Panc1 (cell line): ENCODE data around the gene UPK2. TPM values are rescaled to one million over a fixed set of nuclear protein-coding genes. Genes with fewer than 3 reads are reported as not detected.

ENCODE experiments used
- ATAC-seq: fragments of 200-7000 bp; cut with Tn5 transposase; 2 replicates; pipeline ENCODE4 v1.9.1; 2020; ENCODE audit warnings: mild to moderate bottlenecking, moderate library complexity
- BruUV-seq: library from RNA; stranded (reverse); fragments of 400-500 nt; replicated peaks from 2 replicates; lab custom pipeline; 2021; lab: Mats Ljungman, UMichigan
- CTCF ChIA-PET: fragments of 300-600 bp; sonication (Branson Sonifier 250); formaldehyde crosslinking; loops from one replicate; lab custom pipeline; 2022; ENCODE audit warnings: antibody characterized with exemption; lab: Charles Lee
- POLR2A ChIA-PET: fragments of 300-600 bp; sonication (Branson Sonifier 250); formaldehyde crosslinking; loops from one replicate; lab custom pipeline; 2022; ENCODE audit warnings: antibody characterized with exemption; lab: Charles Lee
- DNase-seq: peaks from one replicate; pipeline ENCODE4 v3.0.0-alpha.2; 2010; ENCODE audit warnings: low read depth, low spot score
- H3K27ac ChIP-seq: 2 replicates; pipeline ENCODE4 v1.5.1; 2011; ENCODE audit warnings: mild to moderate bottlenecking, low read length, inconsistent platforms
- H3K27me3 ChIP-seq: fragments of 200-500 bp; sonication (Bioruptor generic); 2 replicates; pipeline ENCODE4 v1.6.0; 2014; ENCODE audit warnings: low read length, inconsistent platforms; ENCODE audit not compliant: control insufficient read depth, insufficient read depth
- H3K36me3 ChIP-seq: fragments of 200-500 bp; sonication (Bioruptor generic); 2 replicates; pipeline ENCODE4 v1.5.1; 2014; ENCODE audit warnings: inconsistent platforms, mild to moderate bottlenecking, low read length, moderate library complexity; ENCODE audit not compliant: control insufficient read depth, insufficient read depth
- H3K4me1 ChIP-seq: 2 replicates; pipeline ENCODE4 v1.5.1; 2011; ENCODE audit warnings: inconsistent platforms, mild to moderate bottlenecking, low read length, moderate library complexity; ENCODE audit not compliant: control insufficient read depth, insufficient read depth
- H3K4me3 ChIP-seq, 2 experiments: 2 replicates each; pipeline ENCODE4 v1.5.1; 2011 to 2012; ENCODE audit warnings: low read depth in 2 of 2, low read length in 2 of 2, mild to moderate bottlenecking in 2 of 2, inconsistent platforms in 1 of 2, moderate library complexity in 1 of 2
- H3K9me3 ChIP-seq: fragments of 200-500 bp; sonication (Bioruptor generic); 2 replicates; pipeline ENCODE4 v1.5.1; 2014; ENCODE audit warnings: low read depth, mild to moderate bottlenecking, inconsistent platforms, low read length, moderate library complexity; ENCODE audit not compliant: control insufficient read depth, insufficient read depth
- POLR2AphosphoS5 ChIP-seq: IDR thresholded peaks from 2 replicates; pipeline ENCODE4 v1.6.1; 2012; ENCODE audit warnings: mild to moderate bottlenecking, low read depth, low read length, moderate library complexity
- REST ChIP-seq, 2 experiments: IDR thresholded peaks; 2 replicates each; pipeline ENCODE4 v1.6.1; 2011 to 2012; ENCODE audit warnings: low read depth in 2 of 2, control low read depth in 1 of 2, low read length in 1 of 2, mild to moderate bottlenecking in 1 of 2, moderate library complexity in 1 of 2; ENCODE audit not compliant: insufficient read depth in 1 of 2
- SIN3A ChIP-seq: IDR thresholded peaks from 2 replicates; pipeline ENCODE4 v1.6.1; 2012; ENCODE audit warnings: low read depth, mild to moderate bottlenecking, low read length, moderate library complexity, borderline replicate concordance; ENCODE audit not compliant: insufficient read depth
- TCF7L2 ChIP-seq: IDR thresholded peaks from 2 replicates; pipeline ENCODE4 v1.6.1; 2011; ENCODE audit warnings: mild to moderate bottlenecking, low read depth, low read length, inconsistent platforms
- in situ Hi-C: cut with HindIII; loops from 2 replicates; pipeline ENCODE4 v1.10.0; 2016; ENCODE audit warnings: low sequenced_read_pairs, low pct_unique_long_range_greater_than_20kb
- intact Hi-C: fragments of 100-400 bp; cut with micrococcal nuclease; formaldehyde crosslinking; loops from one replicate; pipeline ENCODE4 v1.10.0; 2022; ENCODE audit not compliant: unreplicated experiment
- total RNA-seq: library from RNA; stranded (reverse); gene quantifications from one replicate; pipeline ENCODE4 v1.2.1, GENCODE V29; 2021; ENCODE audit not compliant: unreplicated experiment
- TF ChIP-seq, protein P1 (sequence below): fragments of 450-650 bp; IDR thresholded peaks from 2 replicates; pipeline ENCODE4 v1.5.1; 2017; ENCODE audit warnings: mild to moderate bottlenecking

Gene UPK2
- total RNA-seq, 1 experiment from 2014 or later = 0.92 TPM

DNA sequence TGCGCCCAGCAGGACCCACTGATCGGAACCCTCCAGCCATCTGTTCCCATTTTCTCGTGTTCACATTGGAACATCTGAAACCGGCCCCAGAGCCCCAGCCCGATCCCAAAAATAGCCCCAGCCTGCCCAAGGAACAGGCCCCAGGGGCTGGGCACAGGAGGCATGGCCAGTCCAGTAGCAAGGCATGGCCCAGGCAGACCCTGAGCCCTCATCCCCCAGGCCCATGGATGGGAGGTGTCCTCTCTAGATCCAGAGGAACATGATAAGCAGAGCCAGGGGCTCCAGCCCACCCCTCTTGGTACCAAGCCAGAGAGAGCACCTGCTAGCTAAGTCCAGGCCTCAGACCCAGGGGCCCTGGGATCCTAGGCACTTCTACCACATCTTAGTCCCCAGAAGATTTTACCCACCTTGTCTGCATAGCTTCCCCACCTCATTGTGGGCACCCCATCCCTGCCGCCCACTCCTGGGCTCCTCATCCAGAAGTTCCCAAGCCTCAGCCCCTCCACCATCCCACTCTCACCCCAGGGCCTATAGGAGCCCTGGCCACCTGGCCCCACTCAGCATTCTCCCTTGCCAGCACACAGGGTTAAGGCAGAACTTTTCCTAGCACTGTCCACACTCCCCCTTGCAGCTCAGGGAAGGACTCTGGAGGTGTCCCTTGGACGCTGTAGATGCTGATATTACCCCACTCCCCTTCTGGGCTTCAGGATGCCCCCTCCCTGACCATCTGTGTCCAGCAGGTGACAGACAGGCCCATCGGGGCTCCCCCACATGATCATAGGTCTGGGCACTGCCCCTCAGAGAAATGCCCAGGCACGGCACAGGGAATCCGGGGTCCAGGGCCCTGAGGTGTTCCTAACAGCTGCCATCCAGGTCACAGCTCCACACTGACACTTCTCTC lies 39.9 kb upstream of the UPK2 start:
- ChIA-PET POLR2A (interaction anchor here (0.6 kb wide), 1 partner anchor 8 kb away, joined by 4 read pairs; no protein-coding TSS in a partner anchor), CTCF (interaction anchor here (0.5 kb wide), 1 partner anchor 290 kb away, joined by 5 read pairs; the partner anchor contains the start of gene CBL)
- H3K4me3 ChIP-seq = peak overlapping the region in 1 of 2 experiments; percentile 47; a peak in 2 of 4 replicates
- DNase-seq (no peak), ATAC-seq (no peak)
- intact Hi-C loops = no loop called here
- in situ Hi-C loops = no loop called here
- BruUV-seq = no TSS peak
- TF ChIP-seq, protein P1, sequence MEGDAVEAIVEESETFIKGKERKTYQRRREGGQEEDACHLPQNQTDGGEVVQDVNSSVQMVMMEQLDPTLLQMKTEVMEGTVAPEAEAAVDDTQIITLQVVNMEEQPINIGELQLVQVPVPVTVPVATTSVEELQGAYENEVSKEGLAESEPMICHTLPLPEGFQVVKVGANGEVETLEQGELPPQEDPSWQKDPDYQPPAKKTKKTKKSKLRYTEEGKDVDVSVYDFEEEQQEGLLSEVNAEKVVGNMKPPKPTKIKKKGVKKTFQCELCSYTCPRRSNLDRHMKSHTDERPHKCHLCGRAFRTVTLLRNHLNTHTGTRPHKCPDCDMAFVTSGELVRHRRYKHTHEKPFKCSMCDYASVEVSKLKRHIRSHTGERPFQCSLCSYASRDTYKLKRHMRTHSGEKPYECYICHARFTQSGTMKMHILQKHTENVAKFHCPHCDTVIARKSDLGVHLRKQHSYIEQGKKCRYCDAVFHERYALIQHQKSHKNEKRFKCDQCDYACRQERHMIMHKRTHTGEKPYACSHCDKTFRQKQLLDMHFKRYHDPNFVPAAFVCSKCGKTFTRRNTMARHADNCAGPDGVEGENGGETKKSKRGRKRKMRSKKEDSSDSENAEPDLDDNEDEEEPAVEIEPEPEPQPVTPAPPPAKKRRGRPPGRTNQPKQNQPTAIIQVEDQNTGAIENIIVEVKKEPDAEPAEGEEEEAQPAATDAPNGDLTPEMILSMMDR = no peak
- no peak for TF ChIP-seq REST (IDR thresholded peaks at IDR 0.05; ENCODE audit: insufficient read depth in 1 of 2, low read depth in 2 of 2, low read length in 1 of 2)
- H3K36me3 ChIP-seq = peaks cover 3% of the 10 kb centered on the region
- H3K9me3 ChIP-seq = no peaks in the 10 kb centered on the region
- peak overlapping the region; percentile 99 for H3K27ac ChIP-seq
- H3K4me1 ChIP-seq = peaks cover 97% of the 10 kb centered on the region
- no peaks in the 10 kb centered on the region for H3K27me3 ChIP-seq

GRCh38 chr11:118916842-118917388 lies 39.2 kb upstream of the UPK2 start:
- Histone ChIP-seq H3K36me3 (peaks cover 3% of the 10 kb centered on the region), H3K9me3 (no peaks in the 10 kb centered on the region), H3K27me3 (no peaks in the 10 kb centered on the region), H3K27ac (peak overlapping the region; percentile 99), H3K4me3 (peak overlapping the region; percentile 2 to 47; a peak in 3 of 4 replicates), H3K4me1 (peaks cover 97% of the 10 kb centered on the region)
- DNase-seq (no peak), ATAC-seq (no peak)
- TF ChIP-seq REST (IDR thresholded peaks at IDR 0.05; ENCODE audit: insufficient read depth in 1 of 2, low read depth in 2 of 2, low read length in 1 of 2) (0 out of 4 replicates have a peak, but pooled peaks of 1 of the 2 experiments have one; percentile 29), SIN3A (no peak), TCF7L2 (no peak), POLR2AphosphoS5 (peak; percentile 26; the same call in 1 of the 2 replicates)
- TF ChIP-seq, protein P1 = no peak
- TSS peak; percentile 26 for BruUV-seq
- ChIA-PET CTCF (no interaction called here), POLR2A (interaction anchor here (0.6 kb wide), 1 partner anchor 9 kb away, joined by 4 read pairs; no protein-coding TSS in a partner anchor)
- intact Hi-C loops = no loop called here
- in situ Hi-C loops = no loop called here
